Measurements from ENCODE around the gene C5orf24. TPM values are rescaled to one million over a fixed set of nuclear protein-coding genes. Genes with fewer than 3 reads are reported as not detected.
"Not testable (repeated sequence)": the region's sequence is repeated elsewhere in the genome, so short reads cannot be mapped to it uniquely, and the experiment has no call there.

The C5orf24 gene
- total and polyA plus RNA-seq, 11 donors = 10.9 to 33.4 (median 27.0) TPM

DNA sequence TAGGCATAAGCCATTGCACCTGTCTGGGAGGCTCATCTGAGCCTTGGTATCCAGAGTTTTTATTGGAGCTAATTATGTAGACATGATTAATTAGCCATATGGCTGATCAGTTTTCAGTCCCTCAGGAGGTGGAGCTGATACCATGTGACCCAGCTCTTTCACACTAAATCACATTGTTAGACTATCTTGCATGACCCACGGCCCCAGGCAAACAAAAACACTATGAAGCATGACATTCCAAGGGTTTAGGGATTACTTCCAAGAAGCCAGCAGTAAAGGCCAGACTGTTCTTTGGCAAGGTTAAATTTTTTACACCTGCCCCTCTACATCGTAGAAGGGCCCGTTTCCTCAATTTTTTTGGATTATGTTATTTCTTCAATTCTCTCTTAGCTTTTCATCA lies 5.0 kb upstream of the C5orf24 start:
- no peak for TF ChIP-seq POLR2A (IDR thresholded peaks at IDR 0.05)
- TF ChIP-seq, protein P1, sequence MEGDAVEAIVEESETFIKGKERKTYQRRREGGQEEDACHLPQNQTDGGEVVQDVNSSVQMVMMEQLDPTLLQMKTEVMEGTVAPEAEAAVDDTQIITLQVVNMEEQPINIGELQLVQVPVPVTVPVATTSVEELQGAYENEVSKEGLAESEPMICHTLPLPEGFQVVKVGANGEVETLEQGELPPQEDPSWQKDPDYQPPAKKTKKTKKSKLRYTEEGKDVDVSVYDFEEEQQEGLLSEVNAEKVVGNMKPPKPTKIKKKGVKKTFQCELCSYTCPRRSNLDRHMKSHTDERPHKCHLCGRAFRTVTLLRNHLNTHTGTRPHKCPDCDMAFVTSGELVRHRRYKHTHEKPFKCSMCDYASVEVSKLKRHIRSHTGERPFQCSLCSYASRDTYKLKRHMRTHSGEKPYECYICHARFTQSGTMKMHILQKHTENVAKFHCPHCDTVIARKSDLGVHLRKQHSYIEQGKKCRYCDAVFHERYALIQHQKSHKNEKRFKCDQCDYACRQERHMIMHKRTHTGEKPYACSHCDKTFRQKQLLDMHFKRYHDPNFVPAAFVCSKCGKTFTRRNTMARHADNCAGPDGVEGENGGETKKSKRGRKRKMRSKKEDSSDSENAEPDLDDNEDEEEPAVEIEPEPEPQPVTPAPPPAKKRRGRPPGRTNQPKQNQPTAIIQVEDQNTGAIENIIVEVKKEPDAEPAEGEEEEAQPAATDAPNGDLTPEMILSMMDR (IDR thresholded peaks at IDR 0.05) = no peak
- no peak overlapping the region for H3K4me3 ChIP-seq
- H3K4me1 ChIP-seq = peaks cover 0 to 18% (median 9%) of the 10 kb centered on the region in 12 donors
- H3K27ac ChIP-seq = no peak overlapping the region
- ATAC-seq (no peak), DNase-seq (no peak)
- 94 to 97% (median 95%) methylated on average over 3 of the region's 3 CpGs for WGBS, 4 donors
- H3K36me3 ChIP-seq = peaks cover 0 to 50% (median 19%) of the 10 kb centered on the region in 9 donors
- no peaks in the 10 kb centered on the region for H3K27me3 ChIP-seq
- intact Hi-C loops (cut with DNase I) = loop anchor here in 4 of 10 donors (10.0 kb wide), 2 partner anchors 64 to 86 kb away; partner anchors contain the start of genes PCBD2 (in 3 of the 4) and DDX46 (in 1 of the 4)
- H3K9me3 ChIP-seq = no peaks in the 10 kb centered on the region

DNA sequence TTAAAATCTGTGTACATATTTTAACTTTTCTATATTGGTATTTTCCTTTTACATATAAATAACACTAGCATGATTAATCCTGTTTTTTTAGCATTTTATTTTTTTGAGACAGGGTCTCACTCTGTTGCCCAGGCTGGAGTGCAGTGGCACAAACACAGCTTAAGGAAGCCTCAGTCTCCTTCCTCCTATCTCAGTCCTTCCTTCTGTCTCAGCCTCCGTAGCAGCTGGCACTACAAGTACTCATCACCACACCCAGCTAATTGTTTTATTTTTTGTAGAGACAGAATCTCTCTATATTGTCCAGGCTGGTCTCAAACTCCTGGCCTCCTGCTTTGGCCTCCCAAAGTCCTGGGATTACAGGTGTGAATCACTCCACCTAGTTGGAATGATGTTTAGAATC lies 1.5 kb upstream of the C5orf24 start:
- peaks cover 0 to 28% (median 12%) of the 10 kb centered on the region in 9 donors for H3K36me3 ChIP-seq
- no peak for ATAC-seq
- DNase-seq = no peak
- peak overlapping the region in 1 of 12 donors; percentile 94 for H3K27ac ChIP-seq
- TF ChIP-seq POLR2A (IDR thresholded peaks at IDR 0.05) = no peak
- TF ChIP-seq, protein P1 (IDR thresholded peaks at IDR 0.05) = no peak
- intact Hi-C loops (cut with DNase I) = loop anchor here in 5 of 10 donors (2.0 to 10.0 kb wide), 3 partner anchors 31 to 89 kb away; partner anchors contain the start of genes PCBD2 (in 3 of the 5), DDX46 (in 1 of the 5) and TXNDC15 (in 1 of the 5)
- H3K27me3 ChIP-seq = no peaks in the 10 kb centered on the region
- no peaks in the 10 kb centered on the region for H3K9me3 ChIP-seq
- peaks cover 6 to 30% (median 22%) of the 10 kb centered on the region in 12 donors for H3K4me1 ChIP-seq
- 68 to 91% (median 73%) methylated on average over 1 of the region's 1 CpG for WGBS, 4 donors
- H3K4me3 ChIP-seq = no peak overlapping the region

DNA sequence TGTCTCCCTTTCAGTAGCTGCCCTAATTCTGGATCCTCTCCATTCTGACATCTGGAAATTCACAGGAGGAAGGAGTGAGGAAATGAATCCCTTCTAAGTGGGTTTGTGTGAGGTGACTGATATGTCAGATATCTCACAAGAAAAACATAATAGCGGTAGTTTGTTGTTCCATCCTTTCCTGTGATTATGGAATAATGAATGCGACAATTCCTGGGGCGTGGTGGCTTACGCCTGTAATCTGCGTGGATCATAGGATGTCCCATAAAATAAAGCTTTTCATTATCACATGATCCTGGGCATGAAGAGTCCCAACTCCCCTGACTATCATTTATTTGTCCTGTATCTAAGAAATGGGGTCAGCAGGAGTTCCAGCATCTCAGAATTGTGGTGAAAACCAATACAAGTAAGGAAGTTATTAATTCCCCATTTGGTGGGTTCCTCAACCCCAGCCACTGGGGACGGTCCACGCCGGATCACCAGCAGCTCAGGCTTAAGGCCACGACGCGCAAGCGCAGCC lies 375 bp upstream of the C5orf24 start:
- Histone ChIP-seq H3K27ac (peak overlapping the region; percentile 94 to 99 (median 97)), H3K4me1 (peaks cover 6 to 36% (median 22%) of the 10 kb centered on the region in 12 donors), H3K27me3 (no peaks in the 10 kb centered on the region), H3K36me3 (peaks cover 0 to 31% (median 11%) of the 10 kb centered on the region in 9 donors), H3K9me3 (no peaks in the 10 kb centered on the region), H3K4me3 (peak overlapping the region; percentile 68 to 99 (median 90))
- no peak for DNase-seq
- no peak for TF ChIP-seq POLR2A (IDR thresholded peaks at IDR 0.05)
- intact Hi-C loops (cut with DNase I) = loop anchor here in 5 of 10 donors (2.0 to 10.0 kb wide), 3 partner anchors 29 to 91 kb away; partner anchors contain the start of genes PCBD2 (in 3 of the 5), DDX46 (in 1 of the 5) and TXNDC15 (in 1 of the 5)
- 12 to 17% (median 15%) methylated on average over 12 of the region's 12 CpGs for WGBS, 4 donors
- ATAC-seq = peak in 3 of 4 donors; percentile 7 to 39 (median 7)

DNA sequence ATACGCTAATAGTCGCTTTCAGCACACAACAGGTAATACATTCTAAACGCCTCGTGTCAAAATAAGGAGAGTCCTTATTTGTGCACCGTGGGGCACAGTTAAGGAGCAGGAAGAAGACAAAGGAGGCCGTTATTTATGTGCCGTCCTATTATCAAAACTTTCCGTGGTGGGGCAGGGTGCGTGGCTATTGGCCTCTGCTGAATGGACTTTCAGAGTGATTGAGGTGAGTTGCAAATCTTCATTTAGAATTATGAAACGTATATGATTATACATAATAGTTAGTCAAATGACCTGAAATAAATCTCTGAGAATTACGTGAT lies 833 bp downstream of the C5orf24 start:
- DNase-seq = peak in 1 of 5 donors; percentile 18
- WGBS, 4 donors = 1 to 3% (median 1%) methylated on average over 11 of the region's 11 CpGs
- no peak for TF ChIP-seq POLR2A (IDR thresholded peaks at IDR 0.05)
- TF ChIP-seq, protein P1 (IDR thresholded peaks at IDR 0.05) = no peak

DNA sequence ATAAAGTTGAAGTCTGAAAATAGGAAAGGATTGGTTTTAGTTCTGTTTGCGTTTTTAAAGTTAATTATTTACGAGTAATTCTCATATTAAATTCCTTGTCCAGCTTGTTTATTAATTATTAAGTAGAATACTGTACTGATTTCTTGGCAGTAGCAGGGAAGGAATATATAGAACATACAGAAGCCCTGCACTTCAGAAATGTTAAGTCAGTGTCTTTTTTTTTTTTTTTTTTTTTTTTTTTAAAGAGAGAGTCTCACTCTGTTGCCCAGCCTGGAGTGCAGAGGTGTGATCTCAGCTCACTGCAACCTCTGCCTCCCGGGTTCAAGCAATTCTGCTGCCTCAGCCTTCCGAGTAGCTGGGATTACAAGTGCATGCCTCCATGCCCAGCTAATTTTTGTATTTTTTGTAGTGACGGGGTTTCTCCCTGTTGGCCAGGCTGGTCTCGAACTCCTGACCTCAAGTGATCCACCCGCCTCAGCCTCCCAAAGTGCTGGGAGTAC lies 3.7 kb downstream of the C5orf24 start:
- intact Hi-C loops (cut with DNase I) = loop anchor here in 4 of 10 donors (10.0 kb wide), 2 partner anchors 55 to 95 kb away; partner anchors contain the start of genes PCBD2 (in 3 of the 4) and DDX46 (in 1 of the 4)

More for the DNA sequence above, 833 bp downstream of the C5orf24 start:
- Histone ChIP-seq H3K36me3 (peaks cover 0 to 30% (median 8%) of the 10 kb centered on the region in 9 donors), H3K4me1 (peaks cover 6 to 46% (median 32%) of the 10 kb centered on the region in 12 donors), H3K27ac (peak overlapping the region; percentile 94 to 99 (median 97)), H3K4me3 (peak overlapping the region; percentile 68 to 99 (median 90)), H3K9me3 (no peaks in the 10 kb centered on the region), H3K27me3 (no peaks in the 10 kb centered on the region)
- intact Hi-C loops (cut with DNase I) = loop anchor here in 8 of 10 donors (1.0 to 10.0 kb wide), 5 partner anchors 28 to 92 kb away; partner anchors contain the start of genes PCBD2 (in 8 of the 8), DDX46 (in 1 of the 8) and TXNDC15 (in 1 of the 8)
- peak in 1 of 4 donors; percentile 16 for ATAC-seq

More for the DNA sequence above, 3.7 kb downstream of the C5orf24 start:
- Histone ChIP-seq H3K36me3 (peaks cover 0 to 54% (median 32%) of the 10 kb centered on the region in 9 donors), H3K4me1 (peaks cover 6 to 51% (median 35%) of the 10 kb centered on the region in 12 donors)
- ATAC-seq, DNase-seq, H3K27me3 ChIP-seq, H3K27ac ChIP-seq, H3K4me3 ChIP-seq, H3K9me3 ChIP-seq: not testable (repeated sequence)
- WGBS, 4 donors = 89 to 92% (median 90%) methylated on average over 7 of the region's 7 CpGs
